Activated naive CD4-positive, alpha-beta T cell treated with anti-CD3 and anti-CD28 coated beads, Interleukin-2, amount 50 U/mL, for 24 hours (primary cell): ENCODE data around the gene SPATA12.

Experiments
- H3K27ac Mint-ChIP-seq: one replicate; pipeline ENCODE4 v1.8.0; 2021; ENCODE audit warnings: mild to moderate bottlenecking, mixed read lengths
- H3K27me3 Mint-ChIP-seq: one replicate; pipeline ENCODE4 v1.8.0; 2021; ENCODE audit warnings: mixed read lengths
- H3K36me3 Mint-ChIP-seq: one replicate; pipeline ENCODE4 v1.8.0; 2021; ENCODE audit warnings: mixed read lengths
- H3K4me1 Mint-ChIP-seq: one replicate; pipeline ENCODE4 v1.8.0; 2021; ENCODE audit warnings: mixed read lengths
- H3K4me3 Mint-ChIP-seq: one replicate; pipeline ENCODE4 v1.8.0; 2021; ENCODE audit warnings: mild to moderate bottlenecking, mixed read lengths
- H3K9me3 Mint-ChIP-seq: one replicate; pipeline ENCODE4 v1.8.0; 2021; ENCODE audit warnings: mixed read lengths

Gene SPATA12

GRCh38 chr3:57038466-57039164 is 21.8 kb upstream of the SPATA12 start:
- H3K27me3 Mint-ChIP-seq = no peaks in the 10 kb centered on the region
- no peak overlapping the region for H3K4me3 Mint-ChIP-seq
- H3K36me3 Mint-ChIP-seq = no peaks in the 10 kb centered on the region
- no peaks in the 10 kb centered on the region for H3K9me3 Mint-ChIP-seq
- H3K4me1 Mint-ChIP-seq = no peaks in the 10 kb centered on the region
- H3K27ac Mint-ChIP-seq = no peak overlapping the region

GRCh38 chr3:57041674-57042073 is 18.8 kb upstream of the SPATA12 start:
- no peaks in the 10 kb centered on the region for H3K36me3 Mint-ChIP-seq
- no peak overlapping the region for H3K27ac Mint-ChIP-seq
- H3K4me1 Mint-ChIP-seq = no peaks in the 10 kb centered on the region
- H3K27me3 Mint-ChIP-seq = no peaks in the 10 kb centered on the region
- H3K9me3 Mint-ChIP-seq = no peaks in the 10 kb centered on the region
- H3K4me3 Mint-ChIP-seq = no peak overlapping the region

GRCh38 chr3:57043518-57043917 is 16.9 kb upstream of the SPATA12 start:
- no peaks in the 10 kb centered on the region for H3K36me3 Mint-ChIP-seq
- H3K27ac Mint-ChIP-seq = no peak overlapping the region
- H3K4me3 Mint-ChIP-seq = no peak overlapping the region
- peaks cover 4% of the 10 kb centered on the region for H3K27me3 Mint-ChIP-seq
- no peaks in the 10 kb centered on the region for H3K4me1 Mint-ChIP-seq
- H3K9me3 Mint-ChIP-seq = no peaks in the 10 kb centered on the region

GRCh38 chr3:57046101-57046765 is 14.2 kb upstream of the SPATA12 start:
- Mint-ChIP-seq H3K9me3 (no peaks in the 10 kb centered on the region), H3K36me3 (no peaks in the 10 kb centered on the region), H3K4me1 (no peaks in the 10 kb centered on the region), H3K4me3 (no peak overlapping the region), H3K27me3 (peaks cover 5% of the 10 kb centered on the region), H3K27ac (no peak overlapping the region)

- Mint-ChIP-seq H3K27ac (no peak overlapping the region), H3K36me3 (no peaks in the 10 kb centered on the region), H3K27me3 (peaks cover 7% of the 10 kb centered on the region), H3K4me1 (no peaks in the 10 kb centered on the region), H3K9me3 (no peaks in the 10 kb centered on the region), H3K4me3 (no peak overlapping the region)
These were observed 12.3 kb upstream of the SPATA12 start for GRCh38 chr3:57048052-57048671.

GRCh38 chr3:57048728-57049127 is 11.7 kb upstream of the SPATA12 start:
- Mint-ChIP-seq H3K36me3 (no peaks in the 10 kb centered on the region), H3K9me3 (no peaks in the 10 kb centered on the region), H3K4me1 (no peaks in the 10 kb centered on the region), H3K27ac (no peak overlapping the region), H3K27me3 (peaks cover 8% of the 10 kb centered on the region), H3K4me3 (no peak overlapping the region)

GRCh38 chr3:57052662-57053061 is 7.8 kb upstream of the SPATA12 start:
- H3K27ac Mint-ChIP-seq = no peak overlapping the region
- no peaks in the 10 kb centered on the region for H3K9me3 Mint-ChIP-seq
- H3K36me3 Mint-ChIP-seq = no peaks in the 10 kb centered on the region
- H3K4me1 Mint-ChIP-seq = no peaks in the 10 kb centered on the region
- H3K4me3 Mint-ChIP-seq = no peak overlapping the region
- H3K27me3 Mint-ChIP-seq = peaks cover 10% of the 10 kb centered on the region

- no peaks in the 10 kb centered on the region for H3K9me3 Mint-ChIP-seq
- H3K4me3 Mint-ChIP-seq = no peak overlapping the region
- H3K27ac Mint-ChIP-seq = no peak overlapping the region
- H3K36me3 Mint-ChIP-seq = no peaks in the 10 kb centered on the region
- H3K4me1 Mint-ChIP-seq = no peaks in the 10 kb centered on the region
- peaks cover 7% of the 10 kb centered on the region for H3K27me3 Mint-ChIP-seq
These were observed 7.3 kb upstream of the SPATA12 start for GRCh38 chr3:57053122-57053521.

- Mint-ChIP-seq H3K36me3 (no peaks in the 10 kb centered on the region), H3K4me1 (no peaks in the 10 kb centered on the region), H3K4me3 (no peak overlapping the region), H3K27ac (no peak overlapping the region), H3K9me3 (no peaks in the 10 kb centered on the region), H3K27me3 (peaks cover 4% of the 10 kb centered on the region)
These were observed 3.1 kb upstream of the SPATA12 start for GRCh38 chr3:57057351-57057750.

- Mint-ChIP-seq H3K36me3 (no peaks in the 10 kb centered on the region), H3K9me3 (no peaks in the 10 kb centered on the region), H3K4me3 (no peak overlapping the region), H3K4me1 (no peaks in the 10 kb centered on the region), H3K27ac (no peak overlapping the region), H3K27me3 (peaks cover 3% of the 10 kb centered on the region)
These were observed 1.1 kb upstream of the SPATA12 start for GRCh38 chr3:57059411-57059810.

- no peaks in the 10 kb centered on the region for H3K4me1 Mint-ChIP-seq
- H3K27me3 Mint-ChIP-seq = peaks cover 1% of the 10 kb centered on the region
- H3K36me3 Mint-ChIP-seq = no peaks in the 10 kb centered on the region
- no peaks in the 10 kb centered on the region for H3K9me3 Mint-ChIP-seq
- H3K27ac Mint-ChIP-seq = no peak overlapping the region
- no peak overlapping the region for H3K4me3 Mint-ChIP-seq
These were observed 1.1 kb downstream of the SPATA12 start for GRCh38 chr3:57061556-57061955.

- no peak overlapping the region for H3K4me3 Mint-ChIP-seq
- H3K27me3 Mint-ChIP-seq = peaks cover 1% of the 10 kb centered on the region
- no peaks in the 10 kb centered on the region for H3K4me1 Mint-ChIP-seq
- H3K27ac Mint-ChIP-seq = no peak overlapping the region
- no peaks in the 10 kb centered on the region for H3K36me3 Mint-ChIP-seq
- no peaks in the 10 kb centered on the region for H3K9me3 Mint-ChIP-seq
These were observed 1.7 kb downstream of the SPATA12 start for GRCh38 chr3:57062101-57062631.

- peak overlapping the region; percentile 20 for H3K27ac Mint-ChIP-seq
- H3K36me3 Mint-ChIP-seq = no peaks in the 10 kb centered on the region
- peaks cover 1% of the 10 kb centered on the region for H3K27me3 Mint-ChIP-seq
- H3K4me3 Mint-ChIP-seq = no peak overlapping the region
- H3K4me1 Mint-ChIP-seq = no peaks in the 10 kb centered on the region
- no peaks in the 10 kb centered on the region for H3K9me3 Mint-ChIP-seq
These were observed 2.6 kb downstream of the SPATA12 start for GRCh38 chr3:57063032-57063431.

GRCh38 chr3:57064001-57064400 is 3.5 kb downstream of the SPATA12 start:
- no peaks in the 10 kb centered on the region for H3K36me3 Mint-ChIP-seq
- H3K4me1 Mint-ChIP-seq = no peaks in the 10 kb centered on the region
- H3K9me3 Mint-ChIP-seq = no peaks in the 10 kb centered on the region
- H3K27ac Mint-ChIP-seq = no peak overlapping the region
- H3K4me3 Mint-ChIP-seq = no peak overlapping the region
- peaks cover 1% of the 10 kb centered on the region for H3K27me3 Mint-ChIP-seq

- Mint-ChIP-seq H3K36me3 (no peaks in the 10 kb centered on the region), H3K27me3 (peaks cover 2% of the 10 kb centered on the region), H3K27ac (no peak overlapping the region), H3K4me3 (no peak overlapping the region), H3K4me1 (no peaks in the 10 kb centered on the region), H3K9me3 (no peaks in the 10 kb centered on the region)
These were observed 4.1 kb downstream of the SPATA12 start for GRCh38 chr3:57064572-57064971.

- Mint-ChIP-seq H3K27me3 (peaks cover 6% of the 10 kb centered on the region), H3K36me3 (no peaks in the 10 kb centered on the region), H3K4me1 (no peaks in the 10 kb centered on the region), H3K27ac (no peak overlapping the region), H3K4me3 (no peak overlapping the region), H3K9me3 (no peaks in the 10 kb centered on the region)
These were observed 5.1 kb downstream of the SPATA12 start for GRCh38 chr3:57065588-57065987.
